ENCODE data around the gene SELENOT. TPM values are rescaled to one million over a fixed set of nuclear protein-coding genes. Genes with fewer than 3 reads are reported as not detected.

Gene SELENOT
- total and polyA plus RNA-seq, 2 of the 8 experiments (the other 6 are each of a cell fraction or from before 2014, with no cell fraction given) = 79.0 to 290 TPM

- Histone ChIP-seq H3K23ac (ENCODE audit: insufficient read length) (no peak overlapping the region), H3K36me3 (ENCODE audit: control insufficient read depth in 2 of 4, insufficient read depth in 4 of 4, low read length in 3 of 4) (no peaks in the 10 kb centered on the region), H3K56ac (replicated peaks; ENCODE audit: insufficient read length, low read depth, low read length) (no peak overlapping the region), H3K4me1 (replicated peaks in 1 of 4; ENCODE audit: control insufficient read depth in 3 of 4, insufficient read depth in 4 of 4, low read length in 3 of 4) (no peaks in the 10 kb centered on the region), H3K4ac (replicated peaks; ENCODE audit: insufficient read length, low read depth, low read length) (no peak overlapping the region), H3K23me2 (ENCODE audit: low read depth, low read length) (no peaks in the 10 kb centered on the region), H4K91ac (replicated peaks; ENCODE audit: insufficient read length, low read length) (no peak overlapping the region), H2BK20ac (ENCODE audit: low read length) (no peak overlapping the region), H3K79me2 (ENCODE audit: control insufficient read depth in 1 of 2, insufficient read depth in 2 of 2, low read length in 2 of 2) (no peaks in the 10 kb centered on the region), H3K27ac (ENCODE audit: low read depth, low read length) (no peak overlapping the region), H3K4me2 (ENCODE audit: insufficient read depth in 1 of 2, low read depth in 2 of 2, low read length in 2 of 2) (no peak overlapping the region), H3K18ac (ENCODE audit: extremely low read depth, low read length) (no peak overlapping the region), H2AK5ac (ENCODE audit: low read depth, low read length) (no peak overlapping the region), H3K9me3 (ENCODE audit: insufficient read depth in 2 of 2, low read depth in 1 of 2, low read length in 1 of 2) (no peaks in the 10 kb centered on the region), H4K20me1 (replicated peaks in 1 of 2; ENCODE audit: control insufficient read depth in 1 of 2, insufficient read depth in 2 of 2, low read length in 2 of 2) (no peaks in the 10 kb centered on the region), H3K9ac (replicated peaks in 1 of 4; ENCODE audit: extremely low read depth in 1 of 4, low read depth in 3 of 4, low read length in 3 of 4) (no peak overlapping the region), H3K14ac (ENCODE audit: insufficient read length) (no peak overlapping the region), H3K27me3 (replicated peaks in 1 of 4; ENCODE audit: control insufficient read depth in 3 of 4, extremely low read depth in 1 of 4, insufficient read depth in 3 of 4, low read length in 3 of 4) (no peaks in the 10 kb centered on the region), H2BK5ac (ENCODE audit: low read depth, low read length) (no peak overlapping the region), H3K79me1 (ENCODE audit: low read depth, low read length) (no peaks in the 10 kb centered on the region), H2BK120ac (replicated peaks; ENCODE audit: low read depth, low read length) (no peak overlapping the region), H2BK12ac (ENCODE audit: low read depth, low read length) (no peak overlapping the region), H2BK15ac (ENCODE audit: low read length) (no peak overlapping the region), H3K4me3 (ENCODE audit: extremely low read depth in 1 of 4, insufficient read depth in 2 of 4, low read depth in 3 of 4, low read length in 4 of 4) (no peak overlapping the region), H2AFZ (ENCODE audit: low read length) (no peak overlapping the region), H4K5ac (ENCODE audit: insufficient read length, low read depth, low read length) (no peak overlapping the region), H4K8ac (ENCODE audit: extremely low read depth, insufficient read depth, low read length) (no peak overlapping the region)
- no peak for FAIRE-seq
- ChIA-PET POLR2A (ENCODE audit: partially characterized antibody) (no interaction called here), CTCF (ENCODE audit: partially characterized antibody) (no interaction called here)
- DNase-seq (ENCODE audit: low read depth in 1 of 2, low spot score in 2 of 2) = no peak
- 85% methylated on average over 7 of the region's 7 CpGs; no CpG with 5 or more reads in 1 of the 2 experiments for WGBS, 2 experiments (ENCODE audit: extremely low coverage in 1 of 2, insufficient coverage in 1 of 2, insufficient read length in 1 of 2, insufficient replicate concordance in 2 of 2, low coverage in 1 of 2, low lambda C conversion rate in 2 of 2, missing lambda C conversion rate in 1 of 2)
- TF ChIP-seq SP1 (IDR thresholded peaks at IDR 0.05; ENCODE audit: low read depth, low read length) = no peak
- no peak for TF ChIP-seq SRF (IDR thresholded peaks at IDR 0.05; ENCODE audit: low read depth, low read length)
- no peak for TF ChIP-seq SIN3A (conservative IDR thresholded peaks at IDR 0.05 in 1 of 2, IDR thresholded peaks at IDR 0.05 in 1 of 2; ENCODE audit: low read depth in 1 of 2, low read length in 2 of 2)
- no peak for TF ChIP-seq ASH2L (IDR thresholded peaks at IDR 0.05; ENCODE audit: low read length)
- no peak for TF ChIP-seq YY1 (IDR thresholded peaks at IDR 0.05; ENCODE audit: low read depth, low read length)
- no peak for TF ChIP-seq EGR1 (IDR thresholded peaks at IDR 0.05; ENCODE audit: borderline replicate concordance, low read depth, low read length)
- TF ChIP-seq SIRT6 (IDR thresholded peaks at IDR 0.05; ENCODE audit: low read length) = no peak
- TF ChIP-seq SAP30 (IDR thresholded peaks at IDR 0.05; ENCODE audit: insufficient read depth, insufficient replicate concordance, low read length) = no peak
- TF ChIP-seq GABPA (IDR thresholded peaks at IDR 0.05; ENCODE audit: borderline replicate concordance, insufficient read depth, low read length) = no peak
- no peak for TF ChIP-seq RBBP5 (IDR thresholded peaks at IDR 0.05; ENCODE audit: borderline replicate concordance, low read depth, low read length)
- no peak for TF ChIP-seq JUN (IDR thresholded peaks at IDR 0.05; ENCODE audit: low read depth, low read length)
- TF ChIP-seq HDAC2 (IDR thresholded peaks at IDR 0.05; ENCODE audit: borderline replicate concordance in 1 of 2, low read depth in 2 of 2, low read length in 2 of 2) = no peak
Measured at GRCh38 chr3:150662410-150663200, 59.5 kb downstream of the SELENOT start.
